K562 (cell line): ENCODE results near the gene EIF2S3B. TPM values are rescaled to one million over a fixed set of nuclear protein-coding genes. Genes with fewer than 3 reads are reported as not detected.

Experiments
- ATAC-seq: fragments of 200-7000 bp; cut with Tn5 transposase; 3 replicates; pipeline ENCODE4 v1.9.1; 2020; ENCODE audit warnings: moderate library complexity
- BruUV-seq: library from RNA; stranded (reverse); fragments of 400-500 nt; replicated peaks from 2 replicates; lab custom pipeline; 2021; lab: Mats Ljungman, UMichigan
- CTCF ChIA-PET: fragments of 300-600 bp; formaldehyde crosslinking; extraction: SDS; loops from one replicate; lab custom pipeline; 2021; ENCODE audit warnings: low intra/inter-chr PET ratio; lab: Yijun Ruan, JAX
- POLR2A ChIA-PET: fragments of 300-600, 350-650 bp; sonication (Branson Sonifier 250); formaldehyde crosslinking; extraction: SDS; loops from one replicate; lab custom pipeline; 2021; ENCODE audit warnings: antibody characterized with exemption, inconsistent platforms; lab: Yijun Ruan, JAX
- DNase-seq, 4 experiments: peaks; one replicate each; pipeline versions ENCODE4 v3.0.0 to v3.0.0-alpha.2; 2011 to 2018; ENCODE audit warnings: low spot score in 3 of 4, mixed read lengths in 3 of 4; ENCODE audit errors: extremely low read depth in 1 of 4
- FAIRE-seq: peaks from 2 replicates; lab custom pipeline; 2011; peaks lifted over from hg19 to GRCh38; lab: Jason Lieb, UNC
- H2AFZ ChIP-seq: 2 replicates; pipeline ENCODE4 v1.6.0; 2011; ENCODE audit warnings: low read depth, low read length, control low read depth, inconsistent platforms
- H3K27ac ChIP-seq: fragments of 200-600 bp; 3 replicates; pipeline ENCODE4 v1.8.0; 2011; ENCODE audit warnings: low read depth, mild to moderate bottlenecking, control low read depth, inconsistent platforms, low read length, moderate library complexity, mixed read lengths; ENCODE audit errors: extremely low read depth
- H3K27me3 ChIP-seq, 2 experiments: fragments of 300-600 bp in 1 of 2; 2 replicates in 1 of 2; 3 replicates in 1 of 2; pipeline versions ENCODE4 v1.6.0 to v1.8.0; 2011; ENCODE audit warnings: inconsistent platforms in 2 of 2, low read length in 2 of 2, mild to moderate bottlenecking in 1 of 2, mixed read lengths in 1 of 2, moderate library complexity in 1 of 2; ENCODE audit not compliant: control insufficient read depth in 2 of 2, insufficient read depth in 2 of 2
- H3K36me3 ChIP-seq: fragments of 300-600 bp; 3 replicates; pipeline ENCODE4 v1.8.0; 2011; ENCODE audit warnings: mild to moderate bottlenecking, low read length, inconsistent platforms; ENCODE audit not compliant: control insufficient read depth, insufficient read depth
- H3K4me1 ChIP-seq, 2 experiments: fragments of 200-600 bp in 1 of 2; replicated peaks in 1 of 2; 2 replicates in 1 of 2; 3 replicates in 1 of 2; pipeline versions ENCODE4 v1.5.1 to v1.8.0; 2011; ENCODE audit warnings: inconsistent platforms in 2 of 2, low read length in 2 of 2, mild to moderate bottlenecking in 1 of 2, mixed read lengths in 1 of 2, moderate library complexity in 1 of 2; ENCODE audit not compliant: control insufficient read depth in 2 of 2, insufficient read depth in 2 of 2
- H3K4me2 ChIP-seq: 2 replicates; pipeline ENCODE4 v1.6.1; 2011; ENCODE audit warnings: low read length, control low read depth, inconsistent platforms, mixed read lengths; ENCODE audit not compliant: insufficient read depth
- H3K4me3 ChIP-seq: fragments of 200-600 bp; sonication (generic), shearing (Covaris generic); 2 replicates; pipeline ENCODE4 v1.5.1; 2016; ENCODE audit warnings: control low read depth, inconsistent platforms
- H3K79me2 ChIP-seq: fragments of 200-600 bp; 3 replicates; pipeline ENCODE4 v1.8.0; 2011; ENCODE audit warnings: low read length, inconsistent platforms; ENCODE audit not compliant: control insufficient read depth, insufficient read depth
- H3K9ac ChIP-seq, 2 experiments: 2 replicates each; pipeline versions ENCODE4 v1.6.0 to v1.6.1; 2011; ENCODE audit warnings: low read depth in 2 of 2, low read length in 2 of 2, control low read depth in 1 of 2, inconsistent platforms in 1 of 2, mild to moderate bottlenecking in 1 of 2, mixed read lengths in 1 of 2; ENCODE audit not compliant: insufficient read depth in 1 of 2
- H3K9me1 ChIP-seq: one replicate; pipeline ENCODE4 v1.6.0; 2011; ENCODE audit warnings: inconsistent platforms, mild to moderate bottlenecking, low read length, moderate library complexity; ENCODE audit not compliant: control insufficient read depth, insufficient read depth
- H3K9me3 ChIP-seq: replicated peaks from 2 replicates; pipeline ENCODE4 v1.5.1; 2011; ENCODE audit warnings: low read depth, low read length, inconsistent platforms; ENCODE audit not compliant: control insufficient read depth, insufficient read depth
- H4K20me1 ChIP-seq: replicated peaks from 2 replicates; pipeline ENCODE4 v1.6.1; 2011; ENCODE audit warnings: low read length, inconsistent platforms, mixed read lengths; ENCODE audit not compliant: control insufficient read depth, insufficient read depth
- SMAD3 ChIP-seq: fragments of 450-650 bp; formaldehyde crosslinking; conservative IDR thresholded peaks from 2 replicates; pipeline ENCODE4 v1.4.0; 2020; ENCODE audit warnings: mild to moderate bottlenecking
- SRSF7 ChIP-seq: fragments of 200-400 bp; formaldehyde crosslinking; optimal IDR thresholded peaks from 2 replicates; pipeline ENCODE3; 2017; ENCODE audit warnings: mild to moderate bottlenecking, low read depth, low read length
- WGBS: fragments of 100-300 bp; shearing (Covaris generic); methylation state at CpG from one replicate; pipeline ENCODE4 v1.1.6; 2016; ENCODE audit warnings: low coverage, mixed read lengths; ENCODE audit not compliant: insufficient coverage; ENCODE audit errors: missing lambda C conversion rate; 5-methylcytosine and 5-hydroxymethylcytosine counted together
- in situ Hi-C: fragments of 300-500 bp; cut with MboI; formaldehyde crosslinking; loops from 4 replicates; pipeline ENCODE4 v1.15.0; 2018; ENCODE audit warnings: inconsistent platforms, mixed read lengths
- intact Hi-C: fragments of 100-400 bp; cut with micrococcal nuclease; formaldehyde crosslinking; loops from 2 replicates; pipeline ENCODE4 v1.14.2; 2022
- polyA plus RNA-seq, 8 experiments: library from polyadenylated mRNA; depleted of rRNA in 4 of 8; stranded (reverse) in 5 of 8; unstranded in 3 of 8; fragments of >200 nt; fragmentation: Nextera tagmentation in 2 of 8; fragmentation: Illumina TruSeq in 1 of 8; extraction: Ambion mirVana in 2 of 8; extraction: Trizol in 1 of 8; gene quantifications; 2 replicates each; pipeline versions ENCODE4 v1.2.1 to v1.2.3, GENCODE V29; 2011 to 2014; ENCODE audit warnings: inconsistent platforms in 1 of 8, missing spikeins in 1 of 8
- total RNA-seq, 7 experiments: library from RNA; depleted of rRNA in 6 of 7; stranded (reverse); fragments of >200 nt in 6 of 7; fragmentation: Illumina TruSeq in 2 of 7; extraction: Trizol in 2 of 7; gene quantifications; 2 replicates each; pipeline versions ENCODE4 v1.2.1 to v1.2.3, GENCODE V29; 2011 to 2021; ENCODE audit warnings: low replicate concordance in 1 of 7
- TF ChIP-seq, protein P1 (sequence below): fragments of 250-450 bp; sonication (Bioruptor Pico); IDR thresholded peaks from 2 replicates; pipeline ENCODE4 v1.8.0; 2022; ENCODE audit warnings: moderate library complexity, mild to moderate bottlenecking, inconsistent platforms

Gene EIF2S3B
- total and polyA plus RNA-seq, 9 of the 15 experiments (the other 6 are each of a cell fraction or from before 2014, with no cell fraction given) = 0.45 to 5.1 (median 2.0) TPM

- no TSS peak for BruUV-seq
- Histone ChIP-seq H4K20me1 (no peaks in the 10 kb centered on the region), H3K9me1 (no peaks in the 10 kb centered on the region), H3K36me3 (no peaks in the 10 kb centered on the region), H3K27ac (no peak overlapping the region), H3K4me1 (no peaks in the 10 kb centered on the region), H3K4me2 (no peak overlapping the region), H3K27me3 (no peaks in the 10 kb centered on the region), H3K4me3 (no peak overlapping the region), H3K79me2 (no peaks in the 10 kb centered on the region), H3K9ac (no peak overlapping the region), H3K9me3 (no peaks in the 10 kb centered on the region), H2AFZ (no peak overlapping the region)
- POLR2A ChIA-PET = no interaction called here
- intact Hi-C loops (no loop called here), in situ Hi-C loops (no loop called here)
- TF ChIP-seq, protein P1, sequence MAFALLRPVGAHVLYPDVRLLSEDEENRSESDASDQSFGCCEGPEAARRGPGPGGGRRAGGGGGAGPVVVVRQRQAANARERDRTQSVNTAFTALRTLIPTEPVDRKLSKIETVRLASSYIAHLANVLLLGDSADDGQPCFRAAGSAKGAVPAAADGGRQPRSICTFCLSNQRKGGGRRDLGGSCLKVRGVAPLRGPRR (CRISPR knock-in tag) = no peak
- no peak for TF ChIP-seq SMAD3 (CRISPR knock-in tag)
- no peak for ATAC-seq
- DNase-seq = no peak
- CTCF ChIA-PET = no interaction called here
- no peak for FAIRE-seq
- 5% methylated on average over 4 of the region's 4 CpGs for WGBS
These were observed 7.1 kb downstream of the EIF2S3B start for GRCh38 chr12:10512798-10513197.

- POLR2A ChIA-PET = no interaction called here
- no peaks in the 10 kb centered on the region for H4K20me1 ChIP-seq
- H3K4me2 ChIP-seq = no peak overlapping the region
- no peak overlapping the region for H3K27ac ChIP-seq
- H2AFZ ChIP-seq = no peak overlapping the region
- H3K4me3 ChIP-seq = no peak overlapping the region
- no peaks in the 10 kb centered on the region for H3K9me1 ChIP-seq
- intact Hi-C loops = no loop called here
- H3K36me3 ChIP-seq = no peaks in the 10 kb centered on the region
- 0% methylated on average over 2 of the region's 2 CpGs for whole genome bisulfite sequencing
- H3K9me3 ChIP-seq = no peaks in the 10 kb centered on the region
- FAIRE-seq = no peak
- in situ Hi-C loops = no loop called here
- H3K79me2 ChIP-seq = no peaks in the 10 kb centered on the region
- H3K27me3 ChIP-seq = no peaks in the 10 kb centered on the region
- no peak for DNase-seq
- TF ChIP-seq SRSF7 = no peak
- H3K9ac ChIP-seq = no peak overlapping the region
- no peak for ATAC-seq
- BruUV-seq = no TSS peak
- no peaks in the 10 kb centered on the region for H3K4me1 ChIP-seq
- CTCF ChIA-PET = no interaction called here
These were observed 15.9 kb downstream of the EIF2S3B start for GRCh38 chr12:10521555-10521954.
